Transverse colon (tissue), 4 donors: ENCODE measurements around the gene CDCA4. TPM values are rescaled to one million over a fixed set of nuclear protein-coding genes. Genes with fewer than 3 reads are reported as not detected.
"Not testable (repeated sequence)": the region's sequence is repeated elsewhere in the genome, so short reads cannot be mapped to it uniquely, and the experiment has no call there.

ENCODE experiments used
- DNase-seq: peaks from one replicate; pipeline ENCODE4 v3.0.0-alpha.2; 2019
- H3K27ac ChIP-seq, 4 donors: fragments of 200-600 bp; sonication (generic); 2 replicates each; pipeline ENCODE4 v1.5.1; 2016 to 2018; ENCODE audit warnings: inconsistent platforms in 4 of 4
- H3K27me3 ChIP-seq: fragments of 200-600 bp; sonication (generic); 2 replicates; pipeline ENCODE4 v1.5.1; 2017; ENCODE audit warnings: inconsistent platforms
- H3K36me3 ChIP-seq, 4 donors: fragments of 200-600 bp; sonication (generic); 2 replicates each; pipeline ENCODE4 v1.5.1; 2017 to 2019; ENCODE audit warnings: inconsistent platforms in 4 of 4
- H3K4me1 ChIP-seq, 4 donors: fragments of 200-600 bp; sonication (generic); 2 replicates each; pipeline ENCODE4 v1.5.1; 2017 to 2020; ENCODE audit warnings: inconsistent platforms in 4 of 4
- H3K4me3 ChIP-seq, 4 donors: fragments of 200-600 bp; sonication (generic); 1 replicate in 1 of 4; 2 replicates in 3 of 4; pipeline versions ENCODE4 v1.5.1 to v1.6.1; 2017 to 2019; ENCODE audit warnings: inconsistent platforms in 4 of 4
- H3K9me3 ChIP-seq, 2 donors: fragments of 200-600 bp; sonication (generic); 2 replicates each; pipeline ENCODE4 v1.5.1; 2017 to 2019; ENCODE audit warnings: inconsistent platforms in 2 of 2
- EP300 ChIP-seq: sonication (generic); formaldehyde crosslinking; IDR thresholded peaks from one replicate; pipeline ENCODE4 v1.6.1; 2017; ENCODE audit warnings: antibody characterized with exemption, low read depth
- POLR2A ChIP-seq: fragments of 450-650 bp; IDR thresholded peaks from one replicate; pipeline ENCODE4 v1.6.1; 2016; ENCODE audit warnings: antibody characterized with exemption, mild to moderate bottlenecking, moderate library complexity
- POLR2AphosphoS5 ChIP-seq, 3 donors: sonication (generic); formaldehyde crosslinking; IDR thresholded peaks; one replicate each; pipeline ENCODE4 v1.6.1; 2016; ENCODE audit warnings: antibody characterized with exemption in 3 of 3
- WGBS, 2 donors: methylation state at CpG; one replicate each; pipeline ENCODE4 v1.1.5; 2018; ENCODE audit warnings: low coverage in 1 of 2; 5-methylcytosine and 5-hydroxymethylcytosine counted together
- in situ Hi-C, 4 donors: fragments of 200-750 bp; cut with MboI; loops; one replicate each; pipeline versions ENCODE4 v1.15.0 to v1.15.1; 2017; ENCODE audit warnings: low sequenced_read_pairs in 3 of 4, low pct_ligation_motif_present in 1 of 4, low pct_unique_long_range_greater_than_20kb in 1 of 4
- intact Hi-C: fragments of 100-400 bp; cut with DNase I; formaldehyde crosslinking; loops from one replicate; pipeline ENCODE4 v1.15.1; 2023; ENCODE audit warnings: low total_unique reads
- total RNA-seq, 4 donors: library from RNA; depleted of rRNA; stranded (reverse); fragments of >200 nt; gene quantifications; one replicate each; pipeline ENCODE4 v1.1.0, GENCODE V29; 2016
- TF ChIP-seq, protein P1 (sequence below), 5 experiments: fragments of 200-600 bp in 3 of 5; fragments of 450-650 bp in 2 of 5; sonication (generic) in 3 of 5; IDR thresholded peaks; 1 replicate in 2 of 5; 2 replicates in 3 of 5; pipeline ENCODE4 v1.5.1; 2016 to 2017; ENCODE audit warnings: antibody characterized with exemption in 5 of 5, inconsistent platforms in 3 of 5, mild to moderate bottlenecking in 2 of 5, moderate library complexity in 1 of 5

CDCA4 gene
- total RNA-seq, 4 donors from 2014 or later = 0.80 to 7.5 (median 4.5) TPM

DNA sequence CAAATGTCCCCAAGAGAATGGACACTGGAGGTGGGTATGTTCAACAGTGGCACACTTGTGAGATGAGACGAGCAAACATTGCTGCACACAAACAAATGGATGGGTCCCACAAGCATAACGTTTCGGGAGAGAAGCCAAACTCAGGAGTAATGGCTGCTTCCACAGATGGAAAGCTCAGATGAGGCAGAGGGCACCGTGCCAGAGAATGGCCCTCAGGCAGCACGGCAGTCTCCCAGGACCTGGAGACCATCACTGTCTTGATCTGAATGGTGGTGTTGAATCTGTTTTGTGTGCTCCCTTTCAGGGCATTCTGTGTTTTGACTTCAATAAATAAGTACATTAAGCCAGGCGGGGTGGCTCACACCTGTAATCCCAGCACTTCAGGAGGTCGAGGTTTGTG lies 8.5 kb upstream of the CDCA4 start:
- intact Hi-C loops (no loop called here), in situ Hi-C loops (no loop called here)
- Histone ChIP-seq H3K27me3 (no peaks in the 10 kb centered on the region), H3K4me1 (peaks cover 0 to 2% (median 0%) of the 10 kb centered on the region in 4 donors), H3K4me3 (no peak overlapping the region), H3K27ac (no peak overlapping the region), H3K9me3 (no peaks in the 10 kb centered on the region), H3K36me3 (no peaks in the 10 kb centered on the region)
- TF ChIP-seq EP300 (no peak), POLR2A (no peak), POLR2AphosphoS5 (IDR thresholded peaks at IDR 0.05) (no peak)
- TF ChIP-seq, protein P1, sequence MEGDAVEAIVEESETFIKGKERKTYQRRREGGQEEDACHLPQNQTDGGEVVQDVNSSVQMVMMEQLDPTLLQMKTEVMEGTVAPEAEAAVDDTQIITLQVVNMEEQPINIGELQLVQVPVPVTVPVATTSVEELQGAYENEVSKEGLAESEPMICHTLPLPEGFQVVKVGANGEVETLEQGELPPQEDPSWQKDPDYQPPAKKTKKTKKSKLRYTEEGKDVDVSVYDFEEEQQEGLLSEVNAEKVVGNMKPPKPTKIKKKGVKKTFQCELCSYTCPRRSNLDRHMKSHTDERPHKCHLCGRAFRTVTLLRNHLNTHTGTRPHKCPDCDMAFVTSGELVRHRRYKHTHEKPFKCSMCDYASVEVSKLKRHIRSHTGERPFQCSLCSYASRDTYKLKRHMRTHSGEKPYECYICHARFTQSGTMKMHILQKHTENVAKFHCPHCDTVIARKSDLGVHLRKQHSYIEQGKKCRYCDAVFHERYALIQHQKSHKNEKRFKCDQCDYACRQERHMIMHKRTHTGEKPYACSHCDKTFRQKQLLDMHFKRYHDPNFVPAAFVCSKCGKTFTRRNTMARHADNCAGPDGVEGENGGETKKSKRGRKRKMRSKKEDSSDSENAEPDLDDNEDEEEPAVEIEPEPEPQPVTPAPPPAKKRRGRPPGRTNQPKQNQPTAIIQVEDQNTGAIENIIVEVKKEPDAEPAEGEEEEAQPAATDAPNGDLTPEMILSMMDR (IDR thresholded peaks at IDR 0.05) = no peak
- WGBS, 2 donors = 78 to 92% methylated on average over 2 to 7 of the region's 7 CpGs
- no peak for DNase-seq

DNA sequence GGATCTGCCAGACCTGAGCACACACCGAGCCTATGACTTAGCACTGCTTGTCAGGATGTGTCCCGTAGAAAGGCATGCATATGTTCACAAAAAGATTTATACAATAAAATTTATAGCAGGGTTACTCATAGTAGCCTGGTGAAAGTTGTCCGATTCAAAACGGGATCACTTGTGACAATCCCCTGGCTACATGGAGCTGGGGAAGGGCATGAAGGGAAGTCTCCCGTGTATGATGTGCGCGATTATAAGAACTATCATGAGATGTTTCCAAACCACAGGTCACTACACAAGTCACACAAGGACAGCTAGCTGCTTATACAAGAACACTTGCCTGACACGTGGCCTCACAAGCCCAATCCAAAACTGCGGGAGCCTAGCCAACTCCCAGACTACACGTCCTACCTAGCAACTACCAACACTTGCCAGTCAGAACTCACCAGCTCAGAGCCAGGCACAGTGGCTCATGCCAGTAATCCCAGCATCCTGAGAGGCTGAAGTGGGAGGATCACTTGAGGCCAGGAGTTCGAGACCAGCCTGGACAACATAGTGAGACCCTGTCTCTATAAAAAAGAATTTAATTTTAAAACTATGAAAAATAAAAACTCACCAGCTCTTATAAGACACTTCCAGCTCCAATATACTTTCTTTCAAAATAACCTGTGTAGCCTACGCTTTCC lies 7.5 kb upstream of the CDCA4 start:
- no peak for DNase-seq
- intact Hi-C loops = no loop called here
- TF ChIP-seq POLR2A (no peak), POLR2AphosphoS5 (IDR thresholded peaks at IDR 0.05) (no peak), EP300 (no peak)
- TF ChIP-seq, protein P1 (IDR thresholded peaks at IDR 0.05) = no peak
- peaks cover 0 to 2% (median 0%) of the 10 kb centered on the region in 4 donors for H3K4me1 ChIP-seq
- no peak overlapping the region for H3K4me3 ChIP-seq
- no peaks in the 10 kb centered on the region for H3K36me3 ChIP-seq
- no peaks in the 10 kb centered on the region for H3K9me3 ChIP-seq
- in situ Hi-C loops = no loop called here
- peak overlapping the region in 1 of 4 donors; percentile 1 for H3K27ac ChIP-seq
- WGBS, 2 donors = 64 to 86% methylated on average over 3 to 12 of the region's 12 CpGs
- no peaks in the 10 kb centered on the region for H3K27me3 ChIP-seq

DNA sequence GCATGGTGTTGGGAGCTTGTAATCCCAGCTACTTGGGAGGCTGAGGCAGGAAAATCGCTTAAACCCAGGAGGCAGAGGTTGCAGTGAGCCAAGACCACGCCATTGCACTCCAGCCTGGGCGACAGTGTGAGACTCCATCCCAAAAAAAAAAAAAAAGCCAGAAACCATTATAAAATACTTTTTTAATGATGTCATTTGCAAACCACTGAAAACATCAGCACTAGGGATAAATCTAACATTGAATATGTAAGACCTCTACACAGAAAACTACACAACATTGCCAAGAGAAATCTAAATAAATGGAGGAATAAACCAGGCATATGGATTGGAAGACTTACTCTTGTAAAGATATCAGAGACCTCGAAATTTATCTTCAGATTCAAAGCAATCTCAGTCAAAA lies 6.8 kb upstream of the CDCA4 start:
- in situ Hi-C loops, H3K27ac ChIP-seq, H3K4me3 ChIP-seq, H3K36me3 ChIP-seq, H3K4me1 ChIP-seq, DNase-seq, H3K27me3 ChIP-seq, intact Hi-C loops, H3K9me3 ChIP-seq: not testable (repeated sequence)
- 81% methylated on average over 4 of the region's 4 CpGs; no CpG with 5 or more reads in 1 of the 2 donors for WGBS, 2 donors

DNA sequence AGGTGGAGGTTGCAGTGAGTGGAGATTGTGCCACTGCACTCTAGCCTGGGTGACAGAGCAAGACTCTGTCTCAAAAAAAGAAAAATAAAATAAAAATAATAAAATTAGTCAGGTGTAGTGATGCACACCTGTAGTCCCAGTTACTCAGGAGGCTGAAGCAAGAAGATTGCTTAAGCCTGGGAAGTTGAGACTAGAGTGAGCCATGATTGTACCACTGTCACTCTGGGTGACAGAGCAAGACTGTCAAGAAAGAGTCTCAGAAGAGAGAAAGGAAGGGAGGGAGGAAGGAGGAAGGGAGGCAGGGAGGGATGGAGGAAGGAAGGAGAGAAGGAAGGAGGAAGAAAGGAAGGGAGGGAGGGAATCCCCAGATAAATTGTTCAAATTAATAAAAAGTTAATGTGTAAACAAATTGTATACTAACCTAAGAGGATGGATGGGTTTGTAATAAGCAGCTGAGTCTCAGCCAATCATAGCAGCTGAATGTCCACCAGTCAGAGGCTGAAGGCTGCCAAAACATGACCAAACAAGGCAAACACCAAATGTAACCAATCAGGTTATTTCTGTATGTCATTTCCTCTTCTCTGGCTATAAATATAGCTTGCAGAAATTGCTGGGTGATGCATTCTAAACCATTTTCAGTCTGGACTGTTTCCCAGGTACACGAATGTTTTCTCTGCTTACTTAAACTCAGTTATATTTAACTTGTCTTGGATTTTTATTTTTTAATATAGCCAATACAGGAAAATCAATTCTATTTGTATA lies 6.1 kb upstream of the CDCA4 start:
- 25 to 43% methylated on average over 1 of the region's 1 CpG for WGBS, 2 donors
- no peaks in the 10 kb centered on the region for H3K9me3 ChIP-seq
- no peak overlapping the region for H3K27ac ChIP-seq
- H3K4me1 ChIP-seq = peaks cover 0 to 6% (median 4%) of the 10 kb centered on the region in 4 donors
- intact Hi-C loops (no loop called here), in situ Hi-C loops (no loop called here)
- no peaks in the 10 kb centered on the region for H3K36me3 ChIP-seq
- no peak for TF ChIP-seq EP300
- no peak for TF ChIP-seq POLR2AphosphoS5 (IDR thresholded peaks at IDR 0.05)
- no peak for TF ChIP-seq POLR2A
- TF ChIP-seq, protein P1 (IDR thresholded peaks at IDR 0.05) = no peak
- no peak overlapping the region for H3K4me3 ChIP-seq
- no peak for DNase-seq
- no peaks in the 10 kb centered on the region for H3K27me3 ChIP-seq
